ENCODE results near the gene CEBPA.

- TF ChIP-seq CTCF (IDR thresholded peaks at IDR 0.05 in 8 of 11, conservative IDR thresholded peaks at IDR 0.05 in 3 of 11) (no peak), POLR2A (IDR thresholded peaks at IDR 0.05) (no peak), POLR2AphosphoS5 (IDR thresholded peaks at IDR 0.05) (no peak)
Measured at GRCh38 chr19:33275559-33275932, 26.8 kb downstream of the CEBPA start.

Measured in spleen (tissue), 7 donors.